ACC112 (cell line): ENCODE results near the gene CSNK1G2.

ENCODE experiments used
- H2AFZ ChIP-seq: fragments of 200-600 bp; sonication (generic); one replicate; pipeline ENCODE4 v1.6.0; 2017; ENCODE audit warnings: antibody characterized with exemption, low read length; ENCODE audit not compliant: unreplicated experiment
- H3K27ac ChIP-seq: fragments of 200-600 bp; sonication (generic); 2 replicates; pipeline ENCODE4 v1.5.1; 2014; ENCODE audit warnings: low read depth, mild to moderate bottlenecking, antibody characterized with exemption, low read length, moderate library complexity
- H3K27me3 ChIP-seq: fragments of 200-600 bp; sonication (generic); 2 replicates; pipeline ENCODE4 v1.6.1; 2014; ENCODE audit warnings: mild to moderate bottlenecking, antibody characterized with exemption, low read length, moderate library complexity, mixed read lengths; ENCODE audit not compliant: insufficient read depth
- H3K36me3 ChIP-seq: fragments of 200-600 bp; sonication (generic); 2 replicates; pipeline ENCODE4 v1.6.1; 2016; ENCODE audit warnings: mild to moderate bottlenecking, antibody characterized with exemption, low read length, moderate library complexity, mixed read lengths; ENCODE audit not compliant: insufficient read depth
- H3K4me1 ChIP-seq: fragments of 200-600 bp; sonication (generic); one replicate; pipeline ENCODE4 v1.6.1; 2016; ENCODE audit warnings: low read length, mixed read lengths; ENCODE audit not compliant: insufficient read depth, unreplicated experiment, control insufficient read depth
- H3K4me3 ChIP-seq: fragments of 200-600 bp; sonication (generic); 2 replicates; pipeline ENCODE4 v1.5.1; 2014; ENCODE audit warnings: mild to moderate bottlenecking, low read depth, low read length
- H3K79me2 ChIP-seq: fragments of 200-600 bp; sonication (generic); one replicate; pipeline ENCODE4 v1.6.0; 2016; ENCODE audit warnings: low read length; ENCODE audit not compliant: control insufficient read depth, unreplicated experiment, insufficient read depth

CSNK1G2 gene

GRCh38 chr19:1918975-1919374 is 22.0 kb upstream of the CSNK1G2 start:
- H2AFZ ChIP-seq, result no peak overlapping the region
- H3K27ac ChIP-seq, result no peak overlapping the region
- peaks cover 1% of the 10 kb centered on the region for H3K79me2 ChIP-seq
- peaks cover 5% of the 10 kb centered on the region; the same call in 1 of the 2 replicates for H3K36me3 ChIP-seq
- no peaks in the 10 kb centered on the region for H3K4me1 ChIP-seq
- H3K4me3 ChIP-seq, result no peak overlapping the region
- H3K27me3 ChIP-seq, result no peaks in the 10 kb centered on the region

- Histone ChIP-seq H2AFZ (no peak overlapping the region), H3K27me3 (no peaks in the 10 kb centered on the region), H3K27ac (no peak overlapping the region), H3K4me3 (no peak overlapping the region), H3K4me1 (no peaks in the 10 kb centered on the region), H3K36me3 (peaks cover 5% of the 10 kb centered on the region; the same call in 1 of the 2 replicates), H3K79me2 (no peaks in the 10 kb centered on the region)
Measured at GRCh38 chr19:1920644-1921043, 20.3 kb upstream of the CSNK1G2 start.

DNA sequence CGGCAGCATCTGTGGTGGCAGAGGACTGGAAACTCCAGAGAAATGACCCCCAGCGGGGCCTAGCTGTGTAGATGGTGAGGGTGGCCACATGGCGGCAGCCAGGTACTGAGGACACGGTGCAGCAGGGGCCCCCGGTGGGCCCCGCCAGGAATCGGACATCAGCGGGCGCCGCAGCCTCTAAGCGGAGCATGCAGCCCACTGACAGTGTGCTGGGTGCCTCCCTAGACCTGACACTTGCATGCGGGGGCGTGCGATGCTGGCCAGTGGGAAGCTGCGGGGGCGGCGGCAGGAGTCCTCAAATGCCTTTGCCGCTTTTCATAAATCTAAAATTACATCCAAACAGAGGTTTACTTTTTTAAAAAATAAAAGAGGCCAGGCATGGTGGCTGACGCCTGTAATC is 19.6 kb upstream of the CSNK1G2 start:
- no peaks in the 10 kb centered on the region for H3K4me1 ChIP-seq
- H3K79me2 ChIP-seq, result no peaks in the 10 kb centered on the region
- no peak overlapping the region for H3K27ac ChIP-seq
- H3K36me3 ChIP-seq, result peaks cover 5% of the 10 kb centered on the region; the same call in 1 of the 2 replicates
- no peaks in the 10 kb centered on the region for H3K27me3 ChIP-seq
- no peak overlapping the region for H3K4me3 ChIP-seq
- no peak overlapping the region for H2AFZ ChIP-seq

- Histone ChIP-seq H3K79me2 (no peaks in the 10 kb centered on the region), H3K36me3 (peaks cover 5% of the 10 kb centered on the region; the same call in 1 of the 2 replicates), H2AFZ (no peak overlapping the region), H3K27me3 (no peaks in the 10 kb centered on the region), H3K4me1 (no peaks in the 10 kb centered on the region), H3K27ac (no peak overlapping the region), H3K4me3 (no peak overlapping the region)
Measured at GRCh38 chr19:1921825-1922224, 19.1 kb upstream of the CSNK1G2 start.

- Histone ChIP-seq H3K79me2 (no peaks in the 10 kb centered on the region), H2AFZ (no peak overlapping the region), H3K27me3 (no peaks in the 10 kb centered on the region), H3K4me3 (no peak overlapping the region), H3K27ac (no peak overlapping the region), H3K36me3 (peaks cover 5% of the 10 kb centered on the region; the same call in 1 of the 2 replicates), H3K4me1 (no peaks in the 10 kb centered on the region)
Measured at GRCh38 chr19:1922803-1923202, 18.2 kb upstream of the CSNK1G2 start.

- no peak overlapping the region for H3K4me3 ChIP-seq
- no peaks in the 10 kb centered on the region for H3K4me1 ChIP-seq
- H3K27me3 ChIP-seq, result no peaks in the 10 kb centered on the region
- no peak overlapping the region for H2AFZ ChIP-seq
- H3K79me2 ChIP-seq, result no peaks in the 10 kb centered on the region
- peaks cover 5% of the 10 kb centered on the region; the same call in 1 of the 2 replicates for H3K36me3 ChIP-seq
- no peak overlapping the region for H3K27ac ChIP-seq
Measured at GRCh38 chr19:1923319-1923718, 17.7 kb upstream of the CSNK1G2 start.

GRCh38 chr19:1924320-1924961 is 16.5 kb upstream of the CSNK1G2 start:
- no peaks in the 10 kb centered on the region for H3K79me2 ChIP-seq
- no peak overlapping the region for H2AFZ ChIP-seq
- H3K36me3 ChIP-seq, result peaks cover 5% of the 10 kb centered on the region; the same call in 1 of the 2 replicates
- no peak overlapping the region for H3K4me3 ChIP-seq
- no peak overlapping the region for H3K27ac ChIP-seq
- no peaks in the 10 kb centered on the region for H3K4me1 ChIP-seq
- no peaks in the 10 kb centered on the region for H3K27me3 ChIP-seq

GRCh38 chr19:1925544-1925943 is 15.4 kb upstream of the CSNK1G2 start:
- Histone ChIP-seq H2AFZ (no peak overlapping the region), H3K27me3 (no peaks in the 10 kb centered on the region), H3K4me3 (no peak overlapping the region), H3K79me2 (no peaks in the 10 kb centered on the region), H3K4me1 (no peaks in the 10 kb centered on the region), H3K36me3 (peaks cover 5% of the 10 kb centered on the region; the same call in 1 of the 2 replicates), H3K27ac (no peak overlapping the region)

DNA sequence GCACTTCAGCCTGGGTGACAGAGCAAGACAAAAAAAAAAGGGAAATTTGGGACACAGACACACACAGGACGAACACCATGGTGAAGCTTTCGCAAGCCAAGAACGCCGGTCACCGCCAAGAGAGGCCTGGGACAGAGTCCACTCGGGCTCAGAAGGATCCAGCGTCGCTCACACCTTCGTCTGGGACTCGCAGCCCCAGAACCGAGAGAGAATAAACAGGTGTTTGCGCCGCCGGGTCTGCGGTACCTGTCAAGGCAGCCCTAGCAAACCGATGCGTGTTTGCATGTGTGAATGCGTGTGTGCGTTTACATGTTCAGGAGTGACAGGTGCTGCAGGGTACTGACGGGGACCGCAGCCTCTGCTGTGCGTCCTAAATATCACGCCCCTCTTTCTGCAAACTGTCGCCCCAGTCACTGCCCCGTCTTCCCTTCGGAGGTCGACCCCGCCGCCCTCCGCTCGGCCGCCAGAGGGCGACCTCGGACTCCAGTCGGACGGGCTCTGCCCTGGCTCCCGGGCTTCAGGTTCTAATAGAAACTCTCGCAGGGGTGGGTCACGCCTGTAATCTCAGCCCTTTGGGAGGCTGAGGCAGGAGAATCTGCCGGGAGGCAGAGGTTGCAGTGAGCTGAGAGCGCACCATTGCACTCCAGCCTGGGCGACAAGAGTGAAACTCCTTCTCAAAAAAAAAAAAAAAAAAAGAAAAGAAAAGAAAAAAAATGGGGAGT is 11.8 kb upstream of the CSNK1G2 start:
- Histone ChIP-seq H3K79me2 (no peaks in the 10 kb centered on the region), H2AFZ (no peak overlapping the region), H3K36me3 (no peaks in the 10 kb centered on the region), H3K4me3 (peak overlapping the region; percentile 64), H3K27me3 (no peaks in the 10 kb centered on the region), H3K4me1 (no peaks in the 10 kb centered on the region), H3K27ac (no peak overlapping the region)

DNA sequence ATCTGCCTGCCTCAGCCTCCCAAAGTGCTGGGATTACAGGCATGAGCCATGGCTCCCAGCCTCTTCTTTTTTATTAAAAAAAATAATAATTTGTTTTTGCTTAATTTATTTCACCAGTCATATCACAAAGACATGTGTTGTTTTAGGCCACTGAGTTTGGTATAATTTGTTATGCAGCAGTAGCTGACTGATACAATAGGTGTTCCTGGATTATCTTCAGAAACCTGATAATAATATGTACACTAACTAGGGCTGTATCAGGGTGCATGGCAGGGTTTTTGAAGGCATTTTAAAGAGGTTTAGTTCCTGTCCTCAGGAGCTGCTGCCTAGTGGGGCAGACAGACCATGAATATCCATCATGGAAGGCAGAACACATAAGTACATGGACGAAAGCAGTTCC is 9.5 kb upstream of the CSNK1G2 start:
- Histone ChIP-seq H2AFZ (no peak overlapping the region), H3K27me3 (no peaks in the 10 kb centered on the region), H3K27ac (no peak overlapping the region), H3K79me2 (no peaks in the 10 kb centered on the region), H3K4me1 (no peaks in the 10 kb centered on the region), H3K36me3 (no peaks in the 10 kb centered on the region), H3K4me3 (no peak overlapping the region)

GRCh38 chr19:1932395-1932794 is 8.6 kb upstream of the CSNK1G2 start:
- Histone ChIP-seq H2AFZ (no peak overlapping the region), H3K4me3 (no peak overlapping the region), H3K79me2 (no peaks in the 10 kb centered on the region)

More at GRCh38 chr19:1932395-1932794, 8.6 kb upstream of the CSNK1G2 start:
- Histone ChIP-seq H3K4me1 (no peaks in the 10 kb centered on the region), H3K27me3 (no peaks in the 10 kb centered on the region), H3K27ac (no peak overlapping the region), H3K36me3 (no peaks in the 10 kb centered on the region)
